UCSD-AML1 (cell line): ENCODE data around the gene SLC25A39.
"Not testable (repeated sequence)": the region's sequence is repeated elsewhere in the genome, so short reads cannot be mapped to it uniquely, and the experiment has no call there.

Source experiments
- DNase-seq: peaks from one replicate; lab custom pipeline; 2025; ENCODE audit not compliant: unreplicated experiment; lab: John Stamatoyannopoulos, UW

Gene SLC25A39

DNA sequence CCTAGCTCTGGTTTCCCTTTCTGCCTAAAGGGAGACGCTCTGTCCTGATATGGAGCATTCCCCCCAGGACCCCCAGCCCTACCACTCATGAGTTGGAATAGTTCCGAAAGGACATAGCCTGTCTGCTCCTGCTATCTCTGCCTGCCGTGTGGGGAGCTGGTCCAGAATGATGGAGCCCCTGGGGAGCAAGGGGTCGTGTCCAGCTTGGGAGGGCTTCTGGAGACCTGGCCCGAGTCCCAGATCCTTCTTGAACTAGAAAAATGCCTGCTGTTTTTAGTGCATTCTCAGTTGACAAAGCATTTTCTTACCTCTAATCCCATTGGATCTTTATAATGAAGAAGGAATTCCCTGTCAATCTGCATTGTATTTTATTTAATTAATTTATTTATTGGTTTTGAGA lies 11.3 kb upstream of the SLC25A39 start:
- no peak for DNase-seq

DNA sequence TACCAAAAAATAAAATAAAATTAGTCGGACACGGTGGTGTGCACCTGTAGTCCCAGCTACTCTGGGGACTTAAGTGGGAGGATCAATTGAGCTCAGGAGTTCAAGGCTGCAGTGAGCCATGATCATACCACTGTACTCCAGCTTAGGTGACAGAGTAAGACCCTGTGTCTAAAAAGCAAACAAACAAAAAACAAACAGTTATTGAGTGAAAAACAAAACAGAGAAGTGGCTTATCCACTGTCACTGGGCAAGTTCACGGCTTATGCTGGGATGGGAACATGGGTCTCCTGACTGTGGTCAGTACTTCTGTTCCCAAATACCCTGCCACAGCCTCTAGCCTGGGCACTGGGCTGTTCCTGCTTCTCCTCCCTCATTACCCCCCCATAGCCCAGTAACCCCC lies 10.9 kb upstream of the SLC25A39 start:
- DNase-seq: no peak

DNA sequence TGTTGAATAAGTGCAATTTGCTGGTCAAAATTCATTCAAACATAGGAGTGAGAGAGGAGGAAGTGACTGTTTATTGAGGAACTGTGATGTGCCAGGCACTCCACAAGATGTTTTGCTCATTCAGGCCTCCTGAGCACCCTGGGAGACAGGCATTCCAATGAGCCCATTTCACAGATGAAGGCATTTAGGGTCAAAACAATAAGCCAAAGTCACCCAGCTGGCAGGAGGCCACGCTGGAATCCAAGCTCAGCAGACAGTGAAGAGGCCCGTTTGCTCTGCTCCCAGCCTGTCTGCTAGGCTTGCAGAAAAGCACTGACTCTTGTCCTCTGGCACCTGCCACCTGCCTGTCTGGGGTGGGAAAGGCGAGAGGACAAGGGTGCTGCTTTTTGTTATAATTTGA lies 10.1 kb upstream of the SLC25A39 start:
- DNase-seq: no peak

DNA sequence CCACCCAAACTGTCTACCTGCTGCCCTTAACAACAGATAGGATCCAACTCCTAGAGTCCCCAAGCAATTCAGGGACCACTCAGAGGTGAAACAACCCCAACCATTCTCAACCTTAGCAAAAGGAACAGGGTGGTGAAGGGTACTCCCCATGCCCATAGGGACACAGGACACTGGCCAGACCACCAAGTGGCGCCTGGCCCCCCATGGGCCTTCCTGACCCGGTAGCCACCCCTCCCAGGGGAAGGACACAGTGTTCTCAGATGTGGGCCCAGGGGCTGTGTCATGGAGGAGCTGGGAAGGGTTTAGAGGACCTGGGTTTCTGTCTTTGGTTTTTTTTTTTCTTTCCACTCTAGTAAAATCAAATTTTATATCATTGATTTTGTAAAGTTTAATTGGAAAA lies 9.7 kb upstream of the SLC25A39 start:
- DNase-seq: no peak

DNA sequence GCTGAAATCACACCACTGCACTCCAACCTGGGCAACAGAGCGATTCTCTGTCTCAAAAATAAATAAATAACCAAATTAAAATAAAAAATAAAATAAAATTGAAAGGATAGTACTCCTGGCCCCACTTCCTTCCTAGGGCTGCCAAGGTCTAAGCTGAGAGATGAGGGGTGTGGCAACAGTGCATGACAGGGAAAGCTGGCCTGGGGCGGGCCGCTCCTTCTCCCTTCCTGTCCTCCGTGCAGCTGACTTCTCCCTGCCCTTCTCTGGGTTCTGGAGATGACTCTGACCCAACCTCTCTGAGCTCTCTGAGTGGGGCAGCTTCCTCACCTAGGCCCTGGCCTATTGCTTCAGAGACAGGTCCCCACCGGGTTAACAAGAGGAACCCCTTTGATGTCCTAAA lies 8.7 kb upstream of the SLC25A39 start:
- DNase-seq: no peak

DNA sequence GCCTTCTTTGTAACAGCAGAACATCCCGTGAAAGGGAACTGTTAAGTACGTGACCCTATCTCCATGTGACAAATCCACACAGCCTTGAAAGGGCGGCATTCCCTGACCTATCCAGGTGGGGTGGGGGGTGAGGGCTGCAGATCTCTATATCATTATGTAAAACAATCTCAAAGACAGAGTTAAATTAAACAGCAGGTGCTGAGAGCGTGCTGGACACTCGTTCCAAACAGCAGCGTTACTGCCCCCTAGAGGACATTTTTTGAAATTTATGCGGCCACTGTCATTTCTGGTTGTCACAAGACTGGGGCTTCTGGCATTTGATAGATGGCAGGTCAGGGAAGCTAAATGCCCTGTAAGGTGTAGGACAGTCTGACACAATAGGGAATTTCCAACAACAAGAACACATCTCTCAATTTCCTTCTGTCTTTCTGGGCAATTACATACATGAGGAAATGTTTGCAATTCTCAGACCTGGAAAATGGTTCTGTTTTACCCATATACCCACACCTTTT lies 6.7 kb upstream of the SLC25A39 start:
- DNase-seq: peak; percentile 50

DNA sequence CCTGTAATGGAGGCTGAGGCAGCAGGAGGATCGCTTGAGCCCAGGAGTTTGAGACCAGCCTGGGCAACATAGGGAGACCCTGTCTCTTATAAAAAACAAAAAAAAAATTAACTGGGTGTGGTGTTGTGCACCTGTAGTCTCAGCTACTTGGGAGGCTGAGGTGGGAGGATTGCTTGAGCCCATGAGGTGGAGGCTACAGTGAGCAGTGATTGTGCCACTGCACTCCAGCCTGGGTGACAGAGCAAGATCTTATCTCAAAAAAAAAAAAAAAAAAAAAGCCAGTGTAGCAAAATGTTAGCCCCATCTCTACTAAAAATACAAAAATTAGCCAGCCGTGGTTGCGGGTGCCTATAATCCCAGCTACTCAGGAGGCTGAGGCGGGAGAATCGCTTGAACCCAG lies 5.6 kb upstream of the SLC25A39 start:
- DNase-seq: not testable (repeated sequence)

DNA sequence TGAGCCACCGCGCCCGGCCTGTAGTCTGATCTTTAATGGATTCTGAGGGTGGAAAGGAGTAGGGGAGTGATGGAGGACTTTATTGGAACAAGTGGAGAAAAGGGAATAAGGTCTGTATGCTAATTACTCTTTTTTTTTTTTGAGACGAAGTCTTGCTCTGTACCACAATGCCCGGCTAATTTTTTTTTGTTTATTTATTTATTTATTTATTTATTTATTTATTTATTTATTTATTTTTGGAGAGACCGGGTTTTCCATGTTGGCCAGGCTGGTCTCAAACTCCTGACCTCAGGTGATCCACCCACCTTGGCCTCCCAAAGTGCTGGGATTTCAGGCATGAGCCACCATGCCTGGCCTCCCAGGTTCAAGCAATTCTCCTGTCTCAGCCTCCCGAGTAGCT lies 4.9 kb upstream of the SLC25A39 start:
- DNase-seq: not testable (repeated sequence)

DNA sequence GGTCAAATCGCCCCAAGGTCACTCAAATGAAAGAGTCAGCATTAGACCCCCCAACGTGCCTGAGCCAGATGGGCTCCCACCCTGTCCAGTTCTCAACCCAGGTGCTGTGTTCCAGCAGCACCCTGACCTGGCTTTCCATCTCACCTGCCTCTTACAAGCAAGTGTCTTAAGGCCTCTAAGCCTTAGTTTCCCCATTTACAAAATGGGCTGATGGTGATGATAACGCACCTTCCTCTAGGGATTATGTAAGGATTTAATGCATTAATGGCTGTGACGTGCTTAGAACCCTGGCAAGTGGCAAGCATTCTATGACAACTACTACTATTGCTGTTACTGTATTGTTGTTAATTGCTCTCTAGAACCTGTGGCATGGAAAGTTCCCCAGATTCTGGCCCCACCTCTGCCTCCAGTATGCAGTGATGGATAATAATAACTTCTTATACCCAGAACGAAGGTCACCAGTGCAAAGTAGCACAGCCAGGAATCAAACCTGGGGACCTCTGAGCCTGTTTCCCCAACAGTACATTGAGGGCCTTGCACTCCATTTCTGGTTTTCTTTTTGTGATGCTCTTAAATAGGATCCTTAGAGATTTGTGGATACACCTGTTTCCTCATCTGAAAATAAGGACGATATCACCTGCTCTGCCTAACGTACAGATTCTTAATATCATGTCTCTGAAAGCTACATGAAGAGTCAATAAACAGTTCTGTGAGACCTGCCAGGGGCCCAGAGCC lies 3.3 kb upstream of the SLC25A39 start:
- DNase-seq: no peak

DNA sequence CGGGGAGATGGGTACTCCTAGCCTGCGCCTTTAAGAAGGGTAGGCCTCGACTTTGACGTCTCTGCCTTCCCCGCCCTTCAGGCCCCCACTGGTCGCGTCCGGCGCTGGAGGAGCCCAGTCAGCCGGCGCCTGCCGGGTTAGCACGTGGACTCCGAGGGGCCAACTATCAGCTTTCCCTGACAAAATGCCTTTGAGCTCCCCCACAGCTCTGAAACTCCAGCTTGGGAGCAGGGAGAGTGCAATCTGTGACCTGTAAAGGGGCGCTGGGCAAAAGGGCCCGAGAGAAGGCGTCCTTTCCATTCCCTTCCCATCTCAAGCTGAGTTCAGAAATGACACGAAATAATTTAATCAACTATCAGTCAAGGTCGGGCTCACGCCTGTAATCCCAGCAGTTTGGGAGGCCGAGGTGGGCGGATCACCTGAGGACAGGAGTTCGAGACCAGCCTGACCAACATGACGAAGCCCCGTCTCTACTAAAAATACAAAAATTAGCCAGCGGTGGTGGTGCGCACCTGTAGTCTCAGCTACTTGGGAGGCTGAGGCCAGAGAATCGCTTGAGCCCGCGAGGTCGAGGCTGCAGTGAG lies 2.3 kb upstream of the SLC25A39 start:
- peak; percentile 93 for DNase-seq

DNA sequence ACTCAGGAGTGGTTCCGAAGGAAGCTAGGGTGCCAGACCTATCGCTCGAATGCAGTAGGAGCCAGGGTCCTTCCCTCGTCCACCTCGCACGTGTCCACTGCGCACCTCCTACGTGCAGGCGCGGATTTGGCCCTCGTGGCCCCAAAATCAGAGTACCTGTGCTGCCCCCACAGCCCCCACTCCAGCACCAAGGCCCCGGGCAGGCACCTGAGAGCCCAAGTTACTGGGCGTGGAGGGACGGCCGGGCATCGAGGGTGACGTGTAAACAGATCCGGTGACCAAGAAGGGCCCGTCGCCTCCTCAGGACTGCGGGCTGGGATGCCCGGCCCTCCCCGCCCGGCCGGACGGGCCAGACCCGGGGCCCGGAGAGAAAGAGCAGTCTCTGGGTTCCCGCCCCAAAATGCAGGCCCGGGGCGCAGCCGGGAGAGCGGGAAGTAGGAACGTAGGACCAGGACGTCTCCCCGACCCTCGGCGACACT lies 492 bp downstream of the SLC25A39 start:
- DNase-seq: no peak

DNA sequence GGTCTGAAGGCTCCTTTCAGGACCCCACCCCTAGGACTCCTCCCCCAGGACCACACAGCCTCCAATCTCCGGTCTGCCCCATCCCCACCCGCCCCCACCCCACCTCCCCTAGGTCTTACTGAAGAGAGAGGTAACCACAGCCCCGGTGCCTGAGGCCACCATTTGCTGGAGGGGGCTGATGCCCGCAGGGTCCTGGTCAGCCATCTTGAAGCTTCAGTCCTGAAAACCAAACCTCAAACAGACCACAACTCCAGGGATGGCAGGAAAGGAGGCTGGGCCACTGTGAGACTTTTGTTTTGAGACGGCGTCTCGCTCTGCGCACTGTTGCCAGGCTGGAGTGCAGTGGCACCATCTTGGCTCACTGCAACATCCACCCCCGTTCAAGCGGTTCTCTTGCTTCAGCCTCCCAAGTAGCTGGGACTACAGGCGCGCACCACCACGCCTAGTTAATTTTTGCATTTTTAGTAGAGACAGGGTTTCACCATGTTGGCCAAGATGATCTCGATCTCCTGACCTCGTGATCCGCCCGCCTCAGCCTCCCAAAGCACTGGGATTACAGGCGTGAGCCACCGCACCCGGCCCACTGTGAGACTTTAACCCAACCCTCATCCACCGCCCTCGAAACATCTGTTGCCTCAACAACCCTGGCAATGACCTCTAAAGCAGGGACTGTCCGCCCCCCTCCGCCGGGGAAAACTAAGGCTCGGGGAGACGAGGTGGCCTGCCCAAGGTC lies 1.1 kb downstream of the SLC25A39 start:
- DNase-seq: no peak

DNA sequence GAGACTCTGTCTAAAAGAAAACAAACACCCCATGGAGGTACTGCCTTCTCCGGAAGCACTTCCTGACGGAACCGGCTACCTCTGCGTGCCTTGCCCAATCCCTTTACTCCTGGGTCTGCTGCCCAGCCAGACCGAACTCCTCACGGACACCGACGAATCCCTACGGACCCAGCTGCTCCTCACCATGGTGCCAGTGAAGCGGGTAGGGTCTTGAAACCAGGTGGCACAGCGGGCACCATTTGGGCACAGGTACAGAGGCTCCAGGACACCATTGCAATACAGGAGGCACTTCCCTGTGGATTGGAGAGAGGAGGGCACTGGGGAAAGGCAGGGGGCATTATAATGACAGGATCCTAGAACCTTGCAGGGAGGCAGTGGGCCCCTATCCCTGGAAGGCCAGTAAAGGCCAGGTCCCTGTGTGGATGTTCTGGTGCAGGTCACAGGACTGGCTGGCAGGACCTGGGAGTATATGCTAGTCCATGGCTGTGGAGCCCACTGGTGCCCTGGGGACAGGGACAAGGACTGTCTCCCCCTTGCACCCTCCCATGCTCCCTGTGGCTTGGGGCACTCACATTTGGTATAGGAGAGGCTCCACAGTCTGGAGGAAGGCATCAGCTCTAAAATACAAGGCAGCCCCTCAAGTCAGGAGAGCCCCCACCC lies 2.3 kb downstream of the SLC25A39 start:
- DNase-seq: no peak

DNA sequence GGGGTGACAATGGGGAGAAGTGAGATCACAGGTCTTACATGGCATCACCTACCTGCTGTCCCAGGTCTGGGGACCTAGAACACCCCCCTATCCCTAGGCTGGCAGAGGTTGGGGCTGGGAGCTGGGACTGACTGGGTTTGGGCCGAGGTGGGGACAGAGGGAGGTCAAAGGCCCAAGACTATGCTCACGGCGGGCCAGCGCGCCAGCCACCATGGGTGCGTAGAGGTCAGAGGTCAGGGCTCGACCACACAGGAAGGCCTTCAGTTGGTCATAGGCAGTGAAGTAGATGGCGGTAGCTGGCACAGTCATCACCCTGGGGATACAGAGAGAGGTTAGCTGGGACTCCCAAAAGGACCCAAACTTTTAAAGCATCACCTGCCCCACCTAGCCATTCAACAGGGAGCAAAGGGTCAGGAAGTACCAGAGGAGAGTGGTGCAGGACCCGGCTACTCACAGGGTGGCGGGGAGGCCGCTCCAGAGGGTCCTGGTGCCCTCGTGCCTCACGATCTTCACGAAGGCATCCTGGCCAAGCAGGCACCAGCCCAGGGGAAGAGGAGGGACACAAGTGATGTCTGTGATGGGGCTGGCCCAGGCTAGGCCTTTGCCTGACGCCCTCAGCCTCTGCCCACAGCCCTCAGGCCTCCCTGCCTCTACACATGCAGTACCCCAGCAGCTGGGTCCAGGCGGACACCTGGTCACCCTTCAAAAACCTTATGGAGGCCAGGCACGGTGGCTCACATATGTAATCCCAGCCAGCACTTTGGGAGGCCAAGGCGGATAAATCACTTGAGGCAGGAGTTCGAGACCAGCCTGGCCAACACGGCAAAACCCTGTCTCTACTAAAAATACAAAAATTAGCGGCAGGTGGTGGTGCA lies 3.1 kb downstream of the SLC25A39 start:
- DNase-seq: no peak

DNA sequence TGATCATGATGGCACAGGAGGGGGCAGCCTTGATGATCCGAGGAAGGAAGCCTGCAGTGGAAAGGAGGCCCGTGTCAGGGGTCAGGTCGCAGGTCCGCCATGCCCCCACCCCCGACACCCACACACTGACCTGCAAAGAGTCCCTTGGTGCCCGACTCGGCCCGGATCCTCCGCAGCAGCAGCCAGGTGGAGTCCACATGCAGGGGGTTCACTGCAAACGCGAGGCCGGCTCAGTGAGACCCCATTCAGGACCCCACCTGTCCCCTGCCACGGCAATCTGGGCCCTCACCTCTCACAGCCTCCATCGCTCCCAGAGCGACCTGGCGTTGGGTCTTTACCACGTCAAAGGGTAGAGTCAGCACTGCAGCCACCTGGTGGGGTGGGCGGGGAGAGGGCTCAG lies 4.6 kb downstream of the SLC25A39 start:
- DNase-seq: no peak

DNA sequence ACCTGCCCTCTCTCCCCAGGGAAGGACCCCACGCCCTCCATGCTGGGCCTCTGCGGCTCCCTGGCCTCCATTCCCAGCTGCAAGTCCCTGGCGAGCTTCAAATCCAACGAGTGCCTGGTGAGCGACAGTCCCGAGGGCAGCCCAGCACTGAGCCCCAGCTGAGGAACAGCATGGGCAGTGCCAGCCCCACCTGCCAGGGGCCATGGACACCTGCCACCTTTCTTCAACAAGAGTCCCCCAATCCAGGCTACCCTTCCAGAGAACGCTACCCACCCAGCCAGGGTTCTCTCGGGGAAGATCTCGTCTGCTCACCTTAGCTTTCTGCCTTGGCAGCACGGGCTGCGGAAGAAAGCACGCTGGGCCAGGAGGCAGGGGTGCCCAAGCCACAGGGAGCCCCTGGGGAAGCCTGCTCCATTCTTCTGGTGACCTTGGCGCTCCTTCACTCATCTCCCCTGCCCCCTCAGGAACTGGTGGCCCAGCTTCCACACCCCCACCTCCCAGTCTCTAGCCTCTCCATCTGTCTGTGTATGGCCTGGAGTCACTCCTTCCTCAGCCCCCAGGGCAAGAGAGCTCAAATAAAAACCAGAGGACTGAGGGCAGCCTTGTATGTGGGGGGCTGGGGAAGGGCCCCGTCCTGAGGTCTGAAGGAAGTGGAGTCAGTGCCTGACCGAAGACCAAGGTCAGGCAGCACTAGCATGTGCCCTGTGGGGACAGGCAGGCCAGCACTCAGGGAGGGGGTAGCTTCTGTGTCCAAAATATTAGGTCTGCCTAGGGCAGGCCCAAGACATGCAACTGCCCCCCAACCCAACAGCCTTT lies 6.3 kb downstream of the SLC25A39 start:
- DNase-seq: no peak

DNA sequence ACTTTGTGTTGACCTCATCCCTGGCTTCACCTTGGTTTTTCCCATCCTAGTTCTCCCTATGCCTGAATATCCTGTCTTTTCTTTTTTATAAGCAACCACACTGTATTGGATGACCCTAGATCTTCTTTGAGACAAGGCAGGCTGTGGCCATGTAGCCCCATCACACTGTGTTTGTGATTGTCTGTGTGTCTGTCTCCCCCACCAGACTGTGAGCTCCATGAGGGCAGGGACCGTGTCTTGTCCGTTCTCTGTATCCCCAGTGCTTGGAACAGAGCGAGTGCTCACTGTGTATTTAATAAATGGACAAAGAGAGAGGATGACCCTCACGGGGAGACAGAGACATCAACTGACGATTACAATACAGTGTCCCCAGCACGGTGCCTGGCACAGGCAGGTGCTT lies 7.1 kb downstream of the SLC25A39 start:
- DNase-seq: no peak

DNA sequence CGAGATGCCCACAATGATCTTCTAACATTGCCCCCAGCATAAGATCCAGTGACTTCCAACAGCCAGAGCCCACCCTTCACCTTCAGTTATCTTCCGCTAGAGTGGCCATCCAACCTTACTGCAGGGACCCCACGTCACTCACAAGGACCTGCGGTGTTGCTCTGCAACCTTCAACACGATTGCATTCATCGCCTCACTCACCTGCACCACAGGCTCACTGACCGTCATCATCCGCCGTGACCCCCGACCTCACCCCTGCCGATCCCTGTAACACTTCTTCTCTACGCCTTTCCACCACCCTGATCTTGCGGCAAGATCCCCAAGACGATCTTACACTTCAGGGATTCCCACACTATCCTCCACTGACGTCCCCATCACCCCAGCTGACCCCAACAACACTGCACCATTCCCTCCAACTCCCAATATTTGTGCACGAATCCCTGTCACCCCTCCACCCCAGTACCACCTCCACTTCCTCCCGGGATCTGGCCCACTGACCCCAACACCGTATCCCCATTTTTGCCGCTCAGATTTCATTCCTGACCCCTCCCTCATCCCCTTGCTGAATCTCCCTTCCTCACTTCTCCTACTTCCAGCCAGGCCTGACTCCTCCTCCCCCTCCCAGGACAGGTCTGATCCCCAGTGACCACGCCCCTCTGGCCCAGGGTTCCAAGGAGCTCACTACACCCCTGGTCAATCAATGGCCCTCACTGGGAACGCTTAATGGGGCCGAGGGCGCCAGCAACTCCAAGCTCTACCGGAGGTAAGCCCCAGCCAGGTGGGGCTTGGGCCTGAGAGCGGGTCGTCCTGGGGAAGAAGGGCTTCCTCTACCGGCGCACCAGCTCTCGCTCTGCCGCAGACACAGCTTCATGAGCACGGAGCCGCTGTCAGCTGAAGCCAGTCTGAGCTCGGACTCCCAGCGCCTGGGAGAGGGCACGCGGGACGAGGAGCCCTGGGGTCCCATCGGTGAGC lies 8.6 kb downstream of the SLC25A39 start:
- no peak for DNase-seq
